CD14-positive monocyte (primary cell): ENCODE results near the gene NEDD4L. TPM values are rescaled to one million over a fixed set of nuclear protein-coding genes. Genes with fewer than 3 reads are reported as not detected.
A peak's percentile ranks its signal among the peaks of the same experiment; 100 is the strongest.

Source experiments
- DNase-seq, 3 donors: peaks; one replicate each; pipeline ENCODE4 v3.0.0-alpha.2; 2011 to 2022
- H2AFZ ChIP-seq: 2 replicates; pipeline ENCODE4 v1.6.0; 2012; ENCODE audit warnings: mild to moderate bottlenecking, low read depth, low read length, inconsistent platforms; ENCODE audit not compliant: insufficient read depth, poor library complexity, severe bottlenecking
- H3K27ac ChIP-seq, 2 donors: 1 replicate in 1 of 2; 2 replicates in 1 of 2; pipeline ENCODE4 v1.5.1; 2012 to 2013; ENCODE audit warnings: low read length in 2 of 2, control low read depth in 1 of 2, inconsistent platforms in 1 of 2, low read depth in 1 of 2, mild to moderate bottlenecking in 1 of 2
- H3K27me3 ChIP-seq, 2 donors: one replicate each; pipeline versions ENCODE4 v1.6.0 to v1.6.1; 2011 to 2013; ENCODE audit warnings: low read length in 2 of 2; ENCODE audit not compliant: control insufficient read depth in 2 of 2, insufficient read depth in 2 of 2
- H3K36me3 ChIP-seq, 2 donors: replicated peaks in 1 of 2; 1 replicate in 1 of 2; 2 replicates in 1 of 2; pipeline versions ENCODE4 v1.5.1 to v1.6.1; 2012 to 2013; ENCODE audit warnings: low read length in 2 of 2, control low read depth in 1 of 2, inconsistent platforms in 1 of 2, mild to moderate bottlenecking in 1 of 2; ENCODE audit not compliant: insufficient read depth in 2 of 2, control insufficient read depth in 1 of 2
- H3K4me1 ChIP-seq, 2 donors: 1 replicate in 1 of 2; 2 replicates in 1 of 2; pipeline versions ENCODE4 v1.5.1 to v1.6.1; 2012 to 2013; ENCODE audit warnings: low read length in 2 of 2, control low read depth in 1 of 2, inconsistent platforms in 1 of 2, mild to moderate bottlenecking in 1 of 2, moderate library complexity in 1 of 2; ENCODE audit not compliant: insufficient read depth in 2 of 2, control insufficient read depth in 1 of 2
- H3K4me2 ChIP-seq: replicated peaks from 2 replicates; pipeline ENCODE3; 2012; ENCODE audit warnings: low read length, moderate library complexity, mild to moderate bottlenecking; ENCODE audit not compliant: poor library complexity, severe bottlenecking; ENCODE audit errors: extremely low read depth
- H3K4me3 ChIP-seq, 3 experiments: fragments of 200-600 bp in 1 of 3; sonication (generic) in 1 of 3; replicated peaks in 1 of 3; 1 replicate in 2 of 3; 2 replicates in 1 of 3; pipeline ENCODE4 v1.5.1; 2011 to 2013; ENCODE audit warnings: low read length in 3 of 3, mild to moderate bottlenecking in 3 of 3, control low read depth in 2 of 3, low read depth in 2 of 3, inconsistent platforms in 1 of 3, moderate library complexity in 1 of 3
- H3K79me2 ChIP-seq: 2 replicates; pipeline ENCODE4 v1.6.0; 2012; ENCODE audit warnings: mild to moderate bottlenecking, control low read depth, inconsistent platforms, low read length, moderate library complexity; ENCODE audit not compliant: insufficient read depth
- H3K9ac ChIP-seq: 2 replicates; pipeline ENCODE4 v1.6.0; 2017; ENCODE audit warnings: low read length, mild to moderate bottlenecking; ENCODE audit not compliant: insufficient read depth, poor library complexity, severe bottlenecking
- H3K9me3 ChIP-seq, 2 donors: replicated peaks in 1 of 2; 1 replicate in 1 of 2; 2 replicates in 1 of 2; pipeline versions ENCODE4 v1.5.1 to v1.6.1; 2012 to 2013; ENCODE audit warnings: low read length in 2 of 2, control low read depth in 1 of 2; ENCODE audit not compliant: control insufficient read depth in 1 of 2, insufficient read depth in 1 of 2
- H4K20me1 ChIP-seq: 2 replicates; pipeline ENCODE4 v1.6.0; 2012; ENCODE audit warnings: mild to moderate bottlenecking, low read length, control low read depth, moderate library complexity; ENCODE audit not compliant: insufficient read depth
- H3K27ac Mint-ChIP-seq, 7 donors: one replicate each; pipeline ENCODE4 v1.8.0; 2020; ENCODE audit warnings: mild to moderate bottlenecking in 7 of 7, mixed read lengths in 7 of 7, moderate library complexity in 6 of 7, inconsistent platforms in 2 of 7
- H3K27me3 Mint-ChIP-seq, 3 donors: one replicate each; pipeline ENCODE4 v1.8.0; 2021 to 2022; ENCODE audit warnings: low read depth in 3 of 3, mild to moderate bottlenecking in 3 of 3, mixed read lengths in 3 of 3, moderate library complexity in 3 of 3, inconsistent platforms in 1 of 3
- H3K36me3 Mint-ChIP-seq, 2 donors: one replicate each; pipeline ENCODE4 v1.8.0; 2020; ENCODE audit warnings: mixed read lengths in 2 of 2, inconsistent platforms in 1 of 2, mild to moderate bottlenecking in 1 of 2
- H3K4me1 Mint-ChIP-seq: one replicate; pipeline ENCODE4 v1.8.0; 2020; ENCODE audit warnings: mild to moderate bottlenecking, mixed read lengths
- H3K4me3 Mint-ChIP-seq, 2 donors: one replicate each; pipeline ENCODE4 v1.8.0; 2020; ENCODE audit warnings: mild to moderate bottlenecking in 2 of 2, mixed read lengths in 2 of 2, moderate library complexity in 1 of 2
- H3K9me3 Mint-ChIP-seq, 7 donors: one replicate each; pipeline ENCODE4 v1.8.0; 2020 to 2022; ENCODE audit warnings: mixed read lengths in 7 of 7, mild to moderate bottlenecking in 6 of 7, moderate library complexity in 6 of 7, inconsistent platforms in 2 of 7
- CTCF ChIP-seq: fragments of 200-600 bp; IDR thresholded peaks from one replicate; pipeline ENCODE4 v1.8.0; 2022; ENCODE audit warnings: antibody characterized with exemption, mild to moderate bottlenecking
- WGBS: methylation state at CpG from one replicate; pipeline ENCODE4 v1.1.5; 2013; ENCODE audit warnings: missing lambda C conversion rate; ENCODE audit not compliant: insufficient coverage; 5-methylcytosine and 5-hydroxymethylcytosine counted together
- intact Hi-C, 2 donors: fragments of 100-400 bp; cut with micrococcal nuclease; formaldehyde crosslinking; loops; one replicate each; pipeline versions ENCODE4 v1.15.0 to v1.15.1; 2023
- polyA plus RNA-seq, 3 donors: library from polyadenylated mRNA; depleted of rRNA in 1 of 3; unstranded in 2 of 3; stranded (reverse) in 1 of 3; fragments of 300-500 nt in 2 of 3; fragments of >200 nt in 1 of 3; fragmentation: Illumina TruSeq in 2 of 3; gene quantifications; 1 replicate in 2 of 3; 2 replicates in 1 of 3; pipeline ENCODE4 v1.2.3, GENCODE V29; 2012 to 2021

The NEDD4L gene
- polyA plus RNA-seq, 3 donors, result 2.5 to 5.2 (median 4.5) TPM

GRCh38 chr18:58044370-58045241 lies 580 bp downstream of the NEDD4L start:
- H3K27ac Mint-ChIP-seq, result peak overlapping the region in 5 of 7 donors; percentile 41 to 78 (median 61)
- peak overlapping the region; percentile 79 for H2AFZ ChIP-seq
- H3K9me3 Mint-ChIP-seq, result peaks cover 0 to 4% (median 0%) of the 10 kb centered on the region in 7 donors
- H3K79me2 ChIP-seq, result no peaks in the 10 kb centered on the region
- H3K4me1 Mint-ChIP-seq, result peaks cover 36% of the 10 kb centered on the region
- peaks cover 26 to 36% (median 27%) of the 10 kb centered on the region in 3 donors for H3K27me3 Mint-ChIP-seq
- peak overlapping the region; percentile 96 for H3K4me2 ChIP-seq
- no peaks in the 10 kb centered on the region for H4K20me1 ChIP-seq
- peaks cover 15 to 32% of the 10 kb centered on the region in 2 donors for H3K4me1 ChIP-seq
- H3K9me3 ChIP-seq, result no peaks in the 10 kb centered on the region
- intact Hi-C loops, result loop anchor here (2.0 to 5.0 kb wide), 3 partner anchors 43 to 93 kb away; no protein-coding TSS in a partner anchor
- WGBS, result under 1% methylated on average over 75 of the region's 94 CpGs
- no peak for TF ChIP-seq CTCF
- H3K4me3 ChIP-seq, result peak overlapping the region; percentile 54 to 77 (median 72)
- peak overlapping the region; percentile 99 for H3K4me3 Mint-ChIP-seq
- peak; percentile 35 to 72 (median 45) for DNase-seq
- H3K9ac ChIP-seq, result peak overlapping the region; percentile 71
- peak overlapping the region in 1 of 2 donors; percentile 45 for H3K27ac ChIP-seq
- peaks cover 5 to 12% of the 10 kb centered on the region in 2 donors for H3K27me3 ChIP-seq
- H3K36me3 ChIP-seq, result no peaks in the 10 kb centered on the region
- H3K36me3 Mint-ChIP-seq, result peaks cover 0 to 1% of the 10 kb centered on the region in 2 donors

- H3K27ac Mint-ChIP-seq, result peak overlapping the region in 5 of 7 donors; percentile 41 to 78 (median 68)
- H3K4me3 Mint-ChIP-seq, result peak overlapping the region; percentile 99
- no peak for TF ChIP-seq CTCF
Measured at GRCh38 chr18:58045242-58046092, 1.4 kb downstream of the NEDD4L start.

More at GRCh38 chr18:58045242-58046092, 1.4 kb downstream of the NEDD4L start:
- Histone ChIP-seq H2AFZ (peak overlapping the region; percentile 79), H3K36me3 (no peaks in the 10 kb centered on the region), H3K27ac (no peak overlapping the region), H3K9me3 (no peaks in the 10 kb centered on the region), H4K20me1 (no peaks in the 10 kb centered on the region), H3K4me3 (peak overlapping the region; percentile 54 to 77 (median 72)), H3K27me3 (peaks cover 5 to 12% of the 10 kb centered on the region in 2 donors), H3K79me2 (no peaks in the 10 kb centered on the region), H3K9ac (peak overlapping the region; percentile 71), H3K4me2 (peak overlapping the region; percentile 96), H3K4me1 (peaks cover 15 to 32% of the 10 kb centered on the region in 2 donors)
- Mint-ChIP-seq H3K9me3 (peaks cover 0 to 4% (median 0%) of the 10 kb centered on the region in 7 donors), H3K4me1 (peaks cover 36% of the 10 kb centered on the region), H3K27me3 (peaks cover 25 to 36% (median 28%) of the 10 kb centered on the region in 3 donors), H3K36me3 (peaks cover 0 to 1% of the 10 kb centered on the region in 2 donors)
- peak in 1 of 3 donors; percentile 13 for DNase-seq
- intact Hi-C loops, result loop anchor here in 1 of 2 donors (2.0 kb wide), 1 partner anchor 77 kb away; no protein-coding TSS in a partner anchor
- WGBS, result 2% methylated on average over 16 of the region's 33 CpGs
